ENCODE data around the gene OTUD5.
A peak's percentile ranks its signal among the peaks of the same experiment; 100 is the strongest.
"Not testable (repeated sequence)": the region's sequence is repeated elsewhere in the genome, so short reads cannot be mapped to it uniquely, and the experiment has no call there.

Gene OTUD5

DNA sequence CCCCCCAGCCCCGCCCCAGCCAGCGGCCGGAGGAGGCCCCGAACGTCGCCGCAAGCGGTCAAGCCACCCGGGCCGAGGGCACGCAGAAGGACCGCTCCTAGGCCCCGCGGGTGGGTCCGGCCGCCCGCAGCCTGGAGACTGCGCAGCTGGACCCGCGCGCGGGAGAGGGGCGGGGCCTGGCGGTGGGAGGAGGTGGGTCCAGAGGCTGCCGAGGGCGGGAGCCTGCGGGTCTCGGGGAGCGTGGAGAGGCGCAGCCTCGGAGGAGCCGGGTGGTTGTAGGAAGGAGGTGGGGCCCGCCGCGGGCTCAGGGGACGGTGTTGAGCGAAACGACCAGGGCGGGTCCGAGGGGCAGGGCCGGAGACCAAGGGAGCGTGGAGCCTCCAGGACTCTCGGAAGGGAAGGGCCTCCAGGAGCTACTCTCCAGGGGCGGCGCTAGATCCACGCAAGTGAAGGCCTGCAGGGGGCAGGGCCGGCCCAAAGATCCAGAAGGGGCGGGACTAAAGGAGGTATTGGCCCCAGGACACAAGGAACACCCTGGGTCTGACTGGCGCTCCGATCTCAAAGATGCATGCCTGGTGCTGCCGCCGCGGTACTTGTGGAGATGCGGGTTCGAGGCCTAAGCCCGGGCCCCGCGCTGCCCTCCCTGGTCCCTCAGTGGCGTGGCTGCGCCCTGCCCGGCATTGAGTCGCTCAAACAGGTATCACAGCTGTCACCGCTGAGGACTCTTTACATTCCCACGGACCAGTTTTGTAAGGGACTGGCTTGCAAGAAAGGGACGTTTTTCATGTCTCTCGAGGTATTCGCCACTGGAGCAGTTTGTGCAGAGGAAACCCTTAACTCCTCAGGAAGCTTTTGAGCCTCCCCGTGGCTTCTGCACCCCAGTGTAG lies 65.8 kb downstream of the OTUD5 start:
- DNase-seq (ENCODE audit: low read depth in 4 of 4, low spot score in 1 of 4), result peak in 3 of 4 experiments; percentile 42 to 64 (median 51)

DNA sequence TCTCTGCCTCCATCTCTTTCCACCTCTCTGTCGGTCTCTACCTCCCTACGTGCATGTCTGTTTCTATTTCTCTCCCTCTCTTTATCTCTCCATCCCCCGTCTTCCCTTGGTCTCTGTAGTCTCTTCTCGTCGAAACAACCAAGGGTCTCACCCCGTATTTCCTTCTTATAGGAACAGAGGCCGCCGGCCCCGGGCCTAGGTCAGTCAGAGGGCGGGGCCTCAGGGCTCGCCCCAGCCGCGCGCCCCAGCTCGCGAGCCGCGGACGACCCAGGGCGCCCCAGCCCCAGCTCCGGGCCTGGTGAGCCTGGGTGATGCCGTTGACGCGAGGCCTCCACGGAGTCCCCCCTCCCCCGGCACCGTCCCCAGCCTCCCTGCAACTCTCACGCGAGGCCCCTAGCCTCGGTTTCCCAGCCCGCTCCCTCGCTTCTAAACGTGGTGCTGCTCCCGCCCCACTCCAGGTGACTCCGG lies 66.4 kb downstream of the OTUD5 start:
- DNase-seq (ENCODE audit: low read depth in 4 of 4, low spot score in 1 of 4), result no peak

DNA sequence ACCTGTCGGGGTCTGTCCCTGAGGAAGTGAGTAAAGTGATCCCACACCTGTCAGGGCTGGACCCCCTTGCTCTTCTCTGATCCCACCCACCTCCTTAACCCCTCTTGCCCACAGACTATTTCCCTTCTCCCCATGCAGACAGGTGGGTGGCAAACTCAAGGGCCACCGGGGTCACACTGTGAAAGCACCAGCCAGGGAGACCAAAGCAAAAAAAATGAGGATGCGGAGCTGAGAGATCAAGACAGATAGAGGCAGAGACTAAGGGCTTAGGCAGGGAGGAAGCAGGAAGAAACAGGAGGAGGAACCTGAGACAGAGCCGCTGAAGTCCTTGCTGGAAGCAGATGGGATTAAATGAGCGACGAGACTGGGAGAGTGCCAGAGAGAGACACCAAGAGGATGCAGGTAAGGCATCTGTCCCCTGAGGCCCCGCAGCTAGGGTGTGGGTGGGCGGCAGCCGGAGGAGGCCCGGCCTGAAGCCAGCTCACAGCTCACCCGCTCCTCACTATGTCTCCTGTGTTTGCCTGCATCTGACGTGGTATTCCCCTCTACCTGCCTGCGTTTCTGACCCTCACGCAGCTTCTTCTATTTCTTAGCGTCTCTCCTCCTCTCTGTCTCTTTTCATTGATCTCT lies 67.0 kb downstream of the OTUD5 start:
- no peak for DNase-seq (ENCODE audit: low read depth in 4 of 4, low spot score in 1 of 4)

DNA sequence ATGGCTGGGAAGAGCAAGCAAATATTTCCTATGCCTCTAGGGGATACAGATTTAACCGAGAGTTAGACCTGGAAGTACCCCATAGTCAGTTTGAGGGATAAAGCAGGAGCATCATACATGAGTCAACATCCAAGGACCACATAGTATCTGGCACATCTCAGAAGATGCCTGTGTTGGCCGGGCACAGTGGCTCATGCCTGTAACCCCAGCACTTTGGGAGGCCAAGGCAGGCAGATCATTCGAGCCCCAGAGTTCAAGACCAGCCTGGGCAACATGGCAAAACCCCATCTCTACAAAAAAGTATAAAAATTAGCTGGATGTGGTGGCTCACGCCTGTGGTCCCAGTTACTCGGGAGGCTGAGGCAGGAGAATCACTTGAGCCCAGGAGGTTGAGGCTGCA lies 70.8 kb downstream of the OTUD5 start:
- not testable (repeated sequence) for DNase-seq (ENCODE audit: low read depth in 4 of 4, low spot score in 1 of 4)

DNA sequence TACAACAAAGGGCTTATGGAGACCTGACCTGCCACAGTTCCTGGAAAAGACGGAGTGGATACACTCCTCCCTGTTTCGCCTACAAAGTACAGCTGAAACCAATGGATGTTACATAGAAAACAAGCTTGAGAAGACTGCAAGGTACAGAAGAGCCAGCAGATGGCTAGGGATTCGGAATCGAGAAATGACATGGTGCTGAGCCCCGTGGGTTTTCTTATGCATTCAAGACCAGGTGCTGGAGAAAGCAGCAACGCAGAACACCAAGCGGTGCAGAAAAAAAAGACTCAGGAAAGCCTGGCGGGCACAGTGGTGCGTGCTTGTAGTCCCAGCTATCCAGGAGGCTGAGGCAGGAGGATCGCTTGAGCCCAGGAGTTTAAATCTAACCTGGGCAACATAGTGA lies 73.7 kb downstream of the OTUD5 start:
- no peak for DNase-seq (ENCODE audit: low read depth in 4 of 4, low spot score in 1 of 4)

DNA sequence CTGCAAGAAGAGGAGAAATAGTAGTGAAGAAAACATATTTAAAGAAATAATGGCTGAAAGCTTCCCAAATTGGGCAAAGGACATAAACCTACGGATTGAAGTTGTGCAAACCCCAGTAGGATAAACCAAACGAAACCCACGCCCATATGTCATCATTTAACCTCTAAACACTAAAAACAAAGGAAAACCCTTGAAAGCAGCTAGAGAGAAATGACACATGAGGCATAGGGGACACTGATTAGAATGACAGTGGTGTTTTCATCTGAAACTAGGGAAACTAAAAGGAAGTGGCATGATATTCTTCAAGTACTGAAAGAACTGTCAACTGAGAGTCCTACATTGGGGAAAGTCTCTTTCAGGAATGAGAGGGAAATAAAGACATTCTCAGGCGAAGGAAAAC lies 80.5 kb downstream of the OTUD5 start:
- not testable (repeated sequence) for DNase-seq (ENCODE audit: low read depth in 4 of 4, low spot score in 1 of 4)

Data from stimulated activated CD4-positive, alpha-beta T cell treated with anti-CD3 and anti-CD28 coated beads, Interleukin-1b, Interleukin-23, amount 100 ng/mL, for 24 hours (primary cell).